Activated naive CD8-positive, alpha-beta T cell treated with anti-CD3 and anti-CD28 coated beads for 36 hours (primary cell): ENCODE results near the gene SLX1A. TPM values are rescaled to one million over a fixed set of nuclear protein-coding genes. Genes with fewer than 3 reads are reported as not detected.
"Not testable (repeated sequence)": the region's sequence is repeated elsewhere in the genome, so short reads cannot be mapped to it uniquely, and the experiment has no call there.

Source experiments
- DNase-seq: peaks from one replicate; pipeline ENCODE4 v3.0.0; 2021
- H3K27ac Mint-ChIP-seq: one replicate; pipeline ENCODE4 v1.8.0; 2022; ENCODE audit warnings: mild to moderate bottlenecking, moderate library complexity, mixed read lengths
- H3K27me3 Mint-ChIP-seq: one replicate; pipeline ENCODE4 v1.8.0; 2022; ENCODE audit warnings: mild to moderate bottlenecking, mixed read lengths
- H3K36me3 Mint-ChIP-seq: one replicate; pipeline ENCODE4 v1.8.0; 2021; ENCODE audit warnings: mild to moderate bottlenecking, mixed read lengths
- H3K4me1 Mint-ChIP-seq: one replicate; pipeline ENCODE4 v1.8.0; 2021; ENCODE audit warnings: mixed read lengths
- H3K4me3 Mint-ChIP-seq: one replicate; pipeline ENCODE4 v1.8.0; 2022; ENCODE audit warnings: mild to moderate bottlenecking, moderate library complexity, mixed read lengths
- H3K9me3 Mint-ChIP-seq: one replicate; pipeline ENCODE4 v1.8.0; 2022; ENCODE audit warnings: mixed read lengths
- total RNA-seq, 2 experiments: library from RNA; stranded (reverse); gene quantifications; one replicate each; pipeline ENCODE4 v1.2.3, GENCODE V29; 2021

The SLX1A gene
- total RNA-seq, 2 experiments from 2014 or later, result 64.2 to 65.7 TPM

DNA sequence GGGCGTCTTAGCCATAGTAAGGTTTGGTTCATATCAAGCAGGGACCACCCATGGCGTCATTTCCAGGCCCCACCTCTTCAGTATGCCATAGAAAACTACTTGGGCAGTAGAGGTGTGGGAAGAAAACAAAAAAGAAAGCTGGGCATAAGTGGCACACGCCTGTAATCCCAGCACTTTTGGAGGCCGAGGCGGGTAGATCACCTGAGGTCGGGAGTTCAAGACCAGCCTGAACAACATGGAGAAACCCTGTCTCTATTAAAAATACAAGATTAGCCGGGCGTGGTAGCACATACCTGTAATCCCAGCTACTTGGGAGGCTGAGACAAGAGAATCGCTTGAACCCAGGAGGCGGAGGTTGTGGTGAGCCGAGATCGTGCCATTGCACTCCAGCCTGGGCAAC is 2.5 kb upstream of the SLX1A start:
- not testable (repeated sequence) for H3K4me3 Mint-ChIP-seq, H3K9me3 Mint-ChIP-seq, H3K27me3 Mint-ChIP-seq, DNase-seq, H3K27ac Mint-ChIP-seq
- Mint-ChIP-seq H3K36me3 (peaks cover 20% of the 10 kb centered on the region), H3K4me1 (peaks cover 11% of the 10 kb centered on the region)

DNA sequence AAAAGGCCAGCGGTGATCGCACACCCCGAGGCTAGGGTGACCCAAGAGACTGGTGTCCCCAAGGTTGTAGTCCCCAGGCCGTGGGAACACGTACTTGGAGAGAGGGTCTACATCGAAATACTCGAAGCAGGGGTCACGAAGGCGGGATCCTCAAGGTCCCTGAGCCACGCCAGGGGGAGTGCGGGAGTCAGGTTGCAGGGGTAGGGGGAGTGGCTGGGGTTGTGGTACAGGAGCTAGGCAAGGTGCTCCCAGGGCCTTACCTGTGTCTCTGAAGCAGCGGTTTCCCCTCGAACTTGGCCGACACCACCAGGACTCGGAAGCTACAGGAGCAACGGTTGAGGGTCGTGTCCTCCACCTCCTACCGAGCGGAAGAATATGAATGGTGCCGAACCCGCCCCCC is 577 bp upstream of the SLX1A start:
- not testable (repeated sequence) for H3K36me3 Mint-ChIP-seq, H3K4me1 Mint-ChIP-seq, H3K9me3 Mint-ChIP-seq, H3K27me3 Mint-ChIP-seq, DNase-seq, H3K27ac Mint-ChIP-seq, H3K4me3 Mint-ChIP-seq

DNA sequence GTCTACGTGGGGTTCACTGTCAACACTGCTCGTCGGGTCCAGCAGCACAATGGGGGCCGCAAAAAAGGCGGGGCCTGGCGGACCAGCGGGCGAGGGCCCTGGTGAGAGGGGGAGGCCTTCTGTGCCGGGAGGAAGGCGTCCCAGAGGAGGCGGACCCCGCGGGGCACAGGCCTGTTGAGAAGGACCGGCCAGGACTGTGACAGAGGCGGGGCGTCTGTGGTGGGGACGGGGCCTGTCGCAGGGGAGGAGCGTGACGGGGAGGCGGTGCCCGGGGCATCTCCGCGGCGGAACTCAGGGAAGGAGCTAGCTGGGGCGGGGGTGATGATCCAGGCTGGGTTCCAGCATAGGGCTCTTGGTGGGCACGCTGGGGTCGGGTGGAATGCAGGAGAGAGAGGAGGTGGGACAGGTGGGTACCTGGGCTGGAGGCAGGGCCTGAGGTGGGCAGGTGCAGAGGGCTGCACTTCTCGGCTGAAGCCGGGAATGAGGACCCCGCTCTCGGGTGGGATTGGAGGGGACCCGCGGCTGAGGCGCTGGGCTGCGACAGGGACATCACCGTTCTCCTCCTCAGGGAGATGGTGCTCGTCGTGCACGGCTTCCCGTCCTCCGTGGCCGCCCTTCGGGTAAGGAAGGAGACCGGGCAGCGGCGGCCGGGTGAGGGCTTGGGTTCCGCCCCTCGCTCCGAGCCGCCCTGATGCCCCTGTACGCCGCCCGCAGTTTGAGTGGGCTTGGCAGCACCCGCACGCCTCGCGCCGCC is 674 bp downstream of the SLX1A start:
- H3K27me3 Mint-ChIP-seq, H3K9me3 Mint-ChIP-seq, H3K27ac Mint-ChIP-seq, H3K36me3 Mint-ChIP-seq, DNase-seq, H3K4me1 Mint-ChIP-seq, H3K4me3 Mint-ChIP-seq: not testable (repeated sequence)

DNA sequence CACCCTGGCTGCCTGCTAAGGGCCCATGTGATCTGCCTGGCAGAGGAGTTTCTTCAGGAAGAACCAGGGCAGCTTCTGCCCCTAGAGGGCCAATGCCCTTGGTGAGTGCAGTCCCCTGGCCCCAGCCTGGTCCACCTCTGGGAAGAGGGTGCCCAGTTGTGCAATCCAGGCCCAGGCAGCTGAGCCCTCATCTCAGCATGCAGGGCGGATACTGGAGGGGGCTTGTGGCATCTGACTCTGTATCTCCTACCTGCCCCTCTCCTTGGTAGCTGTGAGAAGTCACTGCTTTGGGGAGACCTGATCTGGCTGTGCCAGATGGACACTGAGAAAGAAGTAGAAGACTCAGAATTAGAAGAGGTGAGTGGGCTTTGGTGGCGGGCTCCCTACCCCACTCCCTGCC is 3.3 kb downstream of the SLX1A start:
- not testable (repeated sequence) for H3K4me1 Mint-ChIP-seq, DNase-seq, H3K27ac Mint-ChIP-seq, H3K9me3 Mint-ChIP-seq, H3K27me3 Mint-ChIP-seq, H3K4me3 Mint-ChIP-seq, H3K36me3 Mint-ChIP-seq

DNA sequence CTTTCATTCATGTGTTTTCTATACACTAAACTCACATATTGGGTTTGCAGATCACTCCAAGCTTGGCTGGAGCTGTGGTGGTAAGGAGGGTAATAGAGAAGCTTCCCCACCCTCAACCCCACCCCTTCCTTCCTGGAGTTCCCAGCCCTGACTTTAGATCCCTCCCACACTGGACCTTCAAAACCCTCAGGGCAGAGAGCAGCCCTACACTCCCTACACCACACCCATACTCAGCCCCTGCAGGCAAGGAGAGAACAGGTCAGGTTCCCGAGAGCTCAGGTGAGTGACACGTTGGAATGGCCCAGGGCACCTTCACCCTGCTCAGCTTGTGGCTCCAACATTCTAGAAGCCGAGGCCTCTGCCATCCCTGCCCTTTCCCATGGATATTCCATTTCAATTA is 5.4 kb downstream of the SLX1A start, which contains the start of gene SULT1A3:
TSS of gene SULT1A3 (plus strand) at position 207 of the 400 bp plus-strand sequence. CDS start 1,474 bp downstream, outside the sequence.
- H3K27ac Mint-ChIP-seq, H3K4me3 Mint-ChIP-seq, H3K4me1 Mint-ChIP-seq, H3K36me3 Mint-ChIP-seq, H3K27me3 Mint-ChIP-seq, H3K9me3 Mint-ChIP-seq, DNase-seq: not testable (repeated sequence)

DNA sequence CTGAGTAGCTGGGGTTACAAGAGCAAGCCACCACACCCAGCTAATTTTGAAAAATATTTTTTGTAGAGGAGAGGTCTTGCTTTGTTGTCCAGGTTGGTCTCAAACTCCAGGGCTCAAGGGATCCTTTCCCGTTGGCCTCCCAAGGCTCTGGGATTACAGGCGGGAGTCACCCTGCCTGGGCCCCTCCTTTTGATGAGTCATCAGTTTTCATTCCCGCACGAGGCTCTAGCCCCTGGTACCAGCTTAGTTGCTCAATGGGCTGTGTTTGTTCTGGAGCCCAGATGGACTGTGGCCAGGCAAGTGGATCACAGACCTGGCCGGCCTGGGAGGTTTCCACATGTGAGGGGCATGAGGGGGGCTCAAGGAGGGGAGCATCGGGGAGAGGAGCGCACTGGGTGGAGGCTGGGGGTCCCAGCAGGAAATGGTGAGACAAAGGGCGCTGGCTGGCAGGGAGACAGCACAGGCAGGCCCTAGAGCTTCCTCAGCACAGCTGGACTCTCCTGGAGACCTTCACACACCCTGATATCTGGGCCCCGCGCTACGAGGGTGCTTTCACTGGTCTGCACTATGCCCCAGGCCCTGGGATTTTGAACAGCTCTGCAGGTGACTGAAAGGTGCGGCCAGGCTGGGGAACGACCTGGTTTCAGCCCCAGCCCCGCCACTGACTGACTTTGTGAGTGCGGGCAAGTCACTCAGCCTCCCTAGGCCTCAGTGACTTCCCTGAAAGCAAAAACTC is 6.1 kb downstream of the SLX1A start:
- H3K9me3 Mint-ChIP-seq, H3K36me3 Mint-ChIP-seq, H3K27me3 Mint-ChIP-seq: not testable (repeated sequence)

DNA sequence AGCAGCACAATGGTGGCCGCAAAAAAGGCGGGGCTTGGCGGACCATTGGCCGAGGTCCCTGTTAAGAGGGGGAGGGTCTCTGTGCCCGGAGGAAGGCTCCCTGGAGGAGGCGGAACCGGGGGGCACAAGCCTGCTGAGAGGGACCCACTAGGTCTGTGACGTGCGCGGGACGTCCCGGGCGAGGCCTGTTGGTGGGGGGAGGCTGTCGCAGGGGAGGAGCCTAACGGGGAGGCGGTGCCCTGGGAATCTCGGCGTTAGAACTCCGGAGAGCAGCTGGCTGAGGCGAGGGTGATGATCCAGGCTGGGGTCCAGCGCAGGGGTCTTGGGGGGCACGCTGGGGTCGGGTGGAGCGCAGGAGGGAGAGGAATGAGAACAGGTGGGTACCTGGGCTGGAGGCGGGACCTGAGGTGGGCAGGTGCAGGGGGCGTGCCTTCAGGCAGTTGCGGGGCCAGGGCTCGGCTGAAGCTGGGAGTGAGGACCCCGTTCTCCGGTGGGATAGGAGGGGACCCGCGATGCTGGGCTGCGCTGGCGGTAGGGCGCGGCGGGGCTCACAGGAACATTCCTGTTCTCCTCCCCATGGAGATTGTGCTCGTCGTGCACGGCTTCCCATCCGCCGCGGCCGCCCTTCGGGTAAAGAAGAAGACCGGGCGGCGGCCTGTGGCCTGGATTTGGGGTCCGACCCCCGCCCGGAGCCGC is 12.0 kb downstream of the SLX1A start:
- not testable (repeated sequence) for H3K36me3 Mint-ChIP-seq, DNase-seq, H3K27me3 Mint-ChIP-seq, H3K27ac Mint-ChIP-seq, H3K4me1 Mint-ChIP-seq, H3K9me3 Mint-ChIP-seq, H3K4me3 Mint-ChIP-seq

More for the DNA sequence above, 6.1 kb downstream of the SLX1A start:
- not testable (repeated sequence) for DNase-seq, H3K27ac Mint-ChIP-seq, H3K4me1 Mint-ChIP-seq, H3K4me3 Mint-ChIP-seq

DNA sequence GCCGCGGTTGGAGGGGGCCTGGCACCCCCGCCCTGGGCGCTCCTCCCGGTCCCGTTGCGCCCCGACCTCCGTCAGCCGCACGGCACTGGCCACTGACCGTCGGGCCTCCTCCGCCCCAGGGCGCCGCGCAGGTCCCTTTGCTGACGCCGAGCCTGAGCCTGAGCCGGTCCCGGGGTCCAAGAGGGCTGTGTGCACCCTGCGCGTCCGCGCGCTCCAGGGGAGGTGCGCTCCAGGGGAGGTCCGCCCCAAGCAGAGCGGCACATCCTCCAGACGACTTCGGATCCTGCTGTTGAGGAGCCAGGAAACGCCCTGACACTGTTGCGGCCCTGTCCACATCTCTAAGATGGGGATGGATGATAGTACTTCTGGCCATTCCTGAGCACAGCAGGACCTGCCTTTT is 12.6 kb downstream of the SLX1A start:
- not testable (repeated sequence) for H3K9me3 Mint-ChIP-seq, H3K27ac Mint-ChIP-seq, H3K4me3 Mint-ChIP-seq, H3K4me1 Mint-ChIP-seq, H3K36me3 Mint-ChIP-seq, H3K27me3 Mint-ChIP-seq, DNase-seq

DNA sequence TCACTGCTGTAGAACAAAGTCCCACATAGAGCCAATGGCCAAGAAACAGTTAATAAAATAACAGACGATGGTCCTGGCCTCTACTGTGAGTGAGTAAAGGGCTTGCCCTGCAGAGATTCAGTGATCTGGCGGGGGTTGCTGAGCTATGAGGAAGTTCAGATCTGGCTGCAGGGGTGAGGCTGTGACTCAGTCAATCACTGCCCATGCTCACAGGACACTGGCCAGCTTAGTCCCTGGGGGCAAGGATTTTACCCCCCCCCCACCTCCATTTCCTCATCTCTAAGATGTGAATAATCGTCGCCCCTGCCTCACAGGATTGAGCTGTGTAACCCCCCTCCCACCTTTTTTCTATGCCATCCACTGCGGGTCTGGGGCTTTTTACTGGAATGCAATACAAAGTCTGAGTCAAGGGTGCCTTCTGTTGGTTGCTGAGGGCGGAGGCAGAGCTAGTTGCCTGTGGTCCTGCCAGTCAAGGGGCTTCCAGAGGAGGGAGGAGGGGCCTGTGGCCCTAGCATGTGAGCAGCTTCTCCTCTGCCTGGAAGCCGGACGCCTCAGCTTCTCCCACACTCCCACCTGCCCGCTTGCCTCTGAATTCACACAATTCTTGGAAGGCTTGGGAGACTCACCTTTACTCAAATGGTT is 13.5 kb downstream of the SLX1A start:
- not testable (repeated sequence) for DNase-seq, H3K9me3 Mint-ChIP-seq, H3K4me3 Mint-ChIP-seq, H3K4me1 Mint-ChIP-seq, H3K27ac Mint-ChIP-seq, H3K36me3 Mint-ChIP-seq, H3K27me3 Mint-ChIP-seq

DNA sequence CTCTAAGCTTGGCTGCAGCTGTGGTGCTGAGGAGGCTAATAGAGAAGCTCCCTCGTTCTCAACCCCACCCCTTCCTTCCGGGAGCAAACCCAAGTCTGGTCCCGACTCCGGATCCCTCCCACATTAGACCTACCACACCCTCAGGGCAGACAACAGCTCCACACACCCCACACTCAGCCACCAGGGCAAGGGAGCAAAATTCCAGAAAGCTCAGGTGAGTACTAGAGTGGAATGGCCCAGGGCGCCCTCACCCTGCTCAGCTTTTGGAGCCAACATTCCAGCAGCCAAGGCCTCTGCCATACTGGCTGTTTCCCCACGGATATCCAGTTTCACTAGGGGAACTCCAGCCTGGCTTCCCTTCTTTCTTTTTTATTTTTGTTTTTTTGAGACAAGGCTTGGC is 15.4 kb downstream of the SLX1A start:
- DNase-seq, H3K27me3 Mint-ChIP-seq, H3K4me3 Mint-ChIP-seq, H3K36me3 Mint-ChIP-seq, H3K4me1 Mint-ChIP-seq, H3K27ac Mint-ChIP-seq, H3K9me3 Mint-ChIP-seq: not testable (repeated sequence)

DNA sequence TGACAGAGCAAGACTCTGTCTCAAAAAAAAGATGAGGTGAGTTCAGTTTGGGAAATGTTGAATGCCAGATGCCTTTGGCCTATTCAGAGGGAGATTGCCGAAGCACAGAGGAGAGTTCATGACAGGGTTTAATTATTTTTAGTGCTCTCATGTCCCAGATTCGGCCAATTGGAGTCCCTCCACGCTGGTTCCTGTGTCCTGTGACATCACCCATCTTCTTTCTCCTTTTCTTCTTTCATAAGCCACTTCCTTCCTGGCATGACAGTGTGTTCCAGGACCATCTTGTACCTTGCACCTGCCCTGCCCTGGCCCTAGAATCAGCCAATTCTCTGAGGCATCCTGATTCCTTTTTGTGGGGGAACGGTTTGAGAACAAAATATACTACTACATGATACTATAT is 17.7 kb downstream of the SLX1A start:
- not testable (repeated sequence) for DNase-seq, H3K27ac Mint-ChIP-seq, H3K4me3 Mint-ChIP-seq, H3K4me1 Mint-ChIP-seq, H3K9me3 Mint-ChIP-seq, H3K36me3 Mint-ChIP-seq, H3K27me3 Mint-ChIP-seq

DNA sequence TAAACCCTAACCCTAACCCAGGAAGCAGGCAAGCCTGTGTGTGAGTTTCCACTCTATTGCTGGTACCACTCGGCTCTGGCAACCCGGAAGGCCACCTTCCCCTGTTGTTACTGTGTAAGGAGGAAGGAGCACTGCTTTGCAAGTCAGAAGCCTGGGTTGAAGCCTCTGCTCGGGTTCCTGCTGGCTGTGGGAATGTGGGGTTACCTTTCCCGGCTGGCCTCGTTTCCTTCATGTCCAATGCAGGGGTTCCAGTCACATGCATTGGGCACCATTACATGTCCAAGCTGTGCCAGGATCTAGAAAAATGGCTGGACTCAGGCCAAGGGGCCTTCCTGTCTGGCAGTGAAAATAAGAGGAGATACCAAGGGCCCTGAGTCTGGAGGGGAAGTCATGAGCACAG is 23.4 kb downstream of the SLX1A start:
- not testable (repeated sequence) for DNase-seq, H3K27me3 Mint-ChIP-seq, H3K36me3 Mint-ChIP-seq, H3K27ac Mint-ChIP-seq, H3K4me3 Mint-ChIP-seq, H3K9me3 Mint-ChIP-seq, H3K4me1 Mint-ChIP-seq
